Testis (tissue), 2 donors: ENCODE data around the gene MAGEA9B.
"Not testable (repeated sequence)": the region's sequence is repeated elsewhere in the genome, so short reads cannot be mapped to it uniquely, and the experiment has no call there.

Source experiments
- CTCF ChIP-seq, 3 experiments: fragments of 450-650 bp in 2 of 3; fragments of 200-600 bp in 1 of 3; sonication (generic) in 1 of 3; IDR thresholded peaks; one replicate each; pipeline ENCODE4 v1.5.1; 2016 to 2019; ENCODE audit warnings: antibody characterized with exemption in 3 of 3, mild to moderate bottlenecking in 2 of 3, moderate library complexity in 1 of 3
- POLR2A ChIP-seq: fragments of 450-650 bp; IDR thresholded peaks from one replicate; pipeline ENCODE4 v1.6.1; 2017; ENCODE audit warnings: antibody characterized with exemption, mild to moderate bottlenecking, moderate library complexity

GRCh38 chrX:149533999-149534398, 53.3 kb downstream of the MAGEA9B start:
- not testable (repeated sequence) for TF ChIP-seq CTCF (IDR thresholded peaks at IDR 0.05); POLR2A
